HFFc6 (cell line): Measurements from ENCODE around the gene GRID1. TPM values are rescaled to one million over a fixed set of nuclear protein-coding genes. Genes with fewer than 3 reads are reported as not detected.

Experiments used
- DNase-seq: peaks from one replicate; pipeline ENCODE4 v3.0.0-alpha.2; 2018
- H3K27ac Mint-ChIP-seq: 2 replicates; pipeline ENCODE4 v1.8.0; 2020; ENCODE audit warnings: mild to moderate bottlenecking, mixed read lengths
- H3K27me3 Mint-ChIP-seq: 2 replicates; pipeline ENCODE4 v1.8.0; 2021; ENCODE audit warnings: mild to moderate bottlenecking, moderate library complexity, mixed read lengths; ENCODE audit not compliant: insufficient read depth
- H3K36me3 Mint-ChIP-seq: 2 replicates; pipeline ENCODE4 v1.8.0; 2021; ENCODE audit warnings: low read depth, mixed read lengths
- H3K4me1 Mint-ChIP-seq: 2 replicates; pipeline ENCODE4 v1.8.0; 2020; ENCODE audit warnings: low read depth, mixed read lengths
- H3K4me3 Mint-ChIP-seq: 2 replicates; pipeline ENCODE4 v1.8.0; 2020; ENCODE audit warnings: mild to moderate bottlenecking, moderate library complexity, mixed read lengths
- H3K9me3 Mint-ChIP-seq: 2 replicates; pipeline ENCODE4 v1.8.0; 2020; ENCODE audit warnings: mild to moderate bottlenecking, mixed read lengths
- total RNA-seq, 6 experiments: library from RNA; stranded (reverse); fragmentation: NEBNext Ultra II Directional; extraction: Animal tissue kit (Norgen Biotek cat#: 25700); gene quantifications; 2 replicates in 1 of 6; 3 replicates in 5 of 6; pipeline ENCODE4 v1.2.3, GENCODE V29; 2021
- TF ChIP-seq, protein P1 (sequence below): fragments of 200-600 bp; sonication (generic); IDR thresholded peaks from 2 replicates; pipeline ENCODE4 v1.5.0; 2021; ENCODE audit warnings: antibody characterized with exemption, mild to moderate bottlenecking

Gene GRID1
- total RNA-seq, 6 experiments from 2014 or later: not detected

GRCh38 chr10:86301971-86302370, 64.6 kb downstream of the GRID1 start:
- no peaks in the 10 kb centered on the region for H3K36me3 Mint-ChIP-seq
- no peak overlapping the region for H3K4me3 Mint-ChIP-seq
- no peaks in the 10 kb centered on the region for H3K4me1 Mint-ChIP-seq

DNA sequence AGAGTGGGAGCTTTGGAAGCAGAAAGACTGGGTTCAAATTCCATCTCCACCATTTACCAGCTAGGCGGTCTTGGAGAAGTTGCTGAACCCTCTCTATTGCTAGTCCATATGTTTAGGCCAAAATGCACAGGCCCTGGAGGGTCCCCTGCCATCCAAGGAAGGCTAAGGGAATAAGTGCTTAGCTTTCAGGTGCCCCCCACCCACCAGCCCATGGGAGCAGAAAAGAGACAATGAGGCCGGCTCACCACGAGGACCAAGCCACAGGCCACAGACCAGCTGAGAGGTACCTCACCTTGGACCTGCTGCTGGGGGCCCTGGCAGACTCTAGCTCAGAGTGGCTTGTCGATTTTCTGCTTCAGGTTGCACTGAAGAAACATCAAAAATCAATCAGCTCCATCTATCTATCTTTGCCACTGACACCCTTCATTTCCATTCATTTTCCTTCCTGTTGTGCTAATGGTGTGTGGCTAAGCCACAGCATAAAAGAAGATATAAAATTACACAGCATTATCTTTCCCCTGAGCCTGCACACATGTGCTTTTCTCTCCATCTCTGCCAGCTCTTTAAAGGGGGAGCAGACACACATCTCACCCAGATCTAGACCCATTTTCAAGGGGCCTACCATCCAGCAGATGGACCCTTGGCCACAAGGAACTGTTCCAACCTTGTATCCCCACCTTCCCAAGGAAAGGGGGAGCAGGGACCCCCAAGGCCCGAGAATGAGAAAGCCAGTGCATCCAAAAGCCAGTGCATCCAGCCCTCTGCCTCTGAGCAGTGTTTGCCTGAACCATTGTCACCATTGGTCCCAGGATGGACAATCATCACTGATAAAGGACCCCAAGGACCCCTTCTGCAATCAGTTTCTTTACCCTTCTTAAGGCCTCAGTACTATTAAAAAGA, 65.4 kb downstream of the GRID1 start:
- Mint-ChIP-seq H3K4me1 (no peaks in the 10 kb centered on the region), H3K27me3 (no peaks in the 10 kb centered on the region), H3K36me3 (no peaks in the 10 kb centered on the region), H3K4me3 (no peak overlapping the region), H3K27ac (no peak overlapping the region), H3K9me3 (peaks cover 4% of the 10 kb centered on the region; the same call in 1 of the 2 replicates)
- TF ChIP-seq, protein P1, sequence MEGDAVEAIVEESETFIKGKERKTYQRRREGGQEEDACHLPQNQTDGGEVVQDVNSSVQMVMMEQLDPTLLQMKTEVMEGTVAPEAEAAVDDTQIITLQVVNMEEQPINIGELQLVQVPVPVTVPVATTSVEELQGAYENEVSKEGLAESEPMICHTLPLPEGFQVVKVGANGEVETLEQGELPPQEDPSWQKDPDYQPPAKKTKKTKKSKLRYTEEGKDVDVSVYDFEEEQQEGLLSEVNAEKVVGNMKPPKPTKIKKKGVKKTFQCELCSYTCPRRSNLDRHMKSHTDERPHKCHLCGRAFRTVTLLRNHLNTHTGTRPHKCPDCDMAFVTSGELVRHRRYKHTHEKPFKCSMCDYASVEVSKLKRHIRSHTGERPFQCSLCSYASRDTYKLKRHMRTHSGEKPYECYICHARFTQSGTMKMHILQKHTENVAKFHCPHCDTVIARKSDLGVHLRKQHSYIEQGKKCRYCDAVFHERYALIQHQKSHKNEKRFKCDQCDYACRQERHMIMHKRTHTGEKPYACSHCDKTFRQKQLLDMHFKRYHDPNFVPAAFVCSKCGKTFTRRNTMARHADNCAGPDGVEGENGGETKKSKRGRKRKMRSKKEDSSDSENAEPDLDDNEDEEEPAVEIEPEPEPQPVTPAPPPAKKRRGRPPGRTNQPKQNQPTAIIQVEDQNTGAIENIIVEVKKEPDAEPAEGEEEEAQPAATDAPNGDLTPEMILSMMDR: no peak
- no peak for DNase-seq

More at GRCh38 chr10:86301971-86302370, 64.6 kb downstream of the GRID1 start:
- no peaks in the 10 kb centered on the region for H3K27me3 Mint-ChIP-seq
- TF ChIP-seq, protein P1: no peak
- no peak for DNase-seq
- peaks cover 4% of the 10 kb centered on the region; the same call in 1 of the 2 replicates for H3K9me3 Mint-ChIP-seq
- no peak overlapping the region for H3K27ac Mint-ChIP-seq

DNA sequence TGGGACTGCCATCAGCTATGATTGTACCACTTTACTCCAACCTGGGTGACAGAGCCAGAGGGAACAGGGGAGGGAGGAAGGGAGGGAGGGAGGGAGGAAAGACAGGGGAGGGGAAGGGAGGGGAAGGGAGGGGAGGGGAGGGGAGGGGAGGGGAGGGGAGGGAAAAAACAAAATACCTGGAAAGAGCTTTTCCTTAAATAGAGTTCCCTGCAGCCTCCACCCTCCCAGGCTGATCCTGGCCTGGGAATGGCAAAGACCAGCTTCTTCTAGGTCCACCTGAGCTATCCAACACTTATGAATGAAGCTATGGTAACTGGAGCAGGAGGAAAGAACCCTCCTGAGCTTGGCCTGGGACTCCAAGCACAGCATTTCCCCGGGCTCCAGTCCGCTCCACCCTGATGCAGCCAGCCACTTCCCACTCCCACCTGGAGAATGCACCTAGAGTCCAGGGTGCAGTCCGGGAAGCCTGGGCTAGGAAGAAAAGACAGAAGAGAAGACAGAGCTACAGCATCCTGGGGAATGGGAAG, 66.1 kb downstream of the GRID1 start:
- peaks cover 4% of the 10 kb centered on the region; the same call in 1 of the 2 replicates for H3K9me3 Mint-ChIP-seq
- H3K4me1 Mint-ChIP-seq: no peaks in the 10 kb centered on the region
- no peak overlapping the region for H3K27ac Mint-ChIP-seq
- H3K27me3 Mint-ChIP-seq: no peaks in the 10 kb centered on the region
- DNase-seq: no peak
- TF ChIP-seq, protein P1: no peak
- H3K4me3 Mint-ChIP-seq: no peak overlapping the region
- no peaks in the 10 kb centered on the region for H3K36me3 Mint-ChIP-seq

GRCh38 chr10:86299562-86299961, 67.0 kb downstream of the GRID1 start:
- no peak for DNase-seq
- H3K27me3 Mint-ChIP-seq: no peaks in the 10 kb centered on the region; the same call in 1 of the 2 replicates
- TF ChIP-seq, protein P1: no peak
- H3K27ac Mint-ChIP-seq: no peak overlapping the region
- no peaks in the 10 kb centered on the region for H3K4me1 Mint-ChIP-seq
- no peaks in the 10 kb centered on the region for H3K36me3 Mint-ChIP-seq
- H3K9me3 Mint-ChIP-seq: peaks cover 4% of the 10 kb centered on the region; the same call in 1 of the 2 replicates
- H3K4me3 Mint-ChIP-seq: no peak overlapping the region

DNA sequence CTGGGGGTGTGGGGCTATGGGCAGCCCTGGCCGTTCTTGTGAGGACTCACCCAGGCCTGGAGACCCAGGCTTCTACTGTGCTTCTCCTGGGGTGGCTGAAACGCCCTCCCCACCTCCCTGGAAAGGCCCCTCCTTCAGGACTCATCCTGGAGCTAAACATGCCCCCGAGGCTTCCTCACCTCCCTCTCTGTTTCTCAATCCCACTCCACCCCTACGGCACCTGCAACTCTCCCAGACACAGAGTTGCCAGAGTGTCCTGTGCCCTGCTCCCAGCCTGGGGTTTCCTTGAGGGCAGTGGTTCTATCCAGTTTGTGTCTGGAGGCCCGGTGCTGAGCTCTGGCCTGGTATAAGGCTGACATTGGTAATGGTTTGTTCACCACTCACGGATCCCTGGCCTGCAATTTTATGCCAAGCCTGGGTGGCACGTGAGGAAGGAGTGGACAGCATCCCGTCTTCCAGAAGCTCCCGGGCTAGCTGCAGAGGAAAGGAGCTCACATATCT, 68.0 kb downstream of the GRID1 start:
- no peak overlapping the region for H3K27ac Mint-ChIP-seq
- peaks cover 1% of the 10 kb centered on the region for H3K27me3 Mint-ChIP-seq
- H3K36me3 Mint-ChIP-seq: no peaks in the 10 kb centered on the region
- DNase-seq: no peak
- H3K4me3 Mint-ChIP-seq: no peak overlapping the region
- no peaks in the 10 kb centered on the region for H3K4me1 Mint-ChIP-seq
- TF ChIP-seq, protein P1: no peak
- H3K9me3 Mint-ChIP-seq: peaks cover 4% of the 10 kb centered on the region; the same call in 1 of the 2 replicates
